Spleen (tissue), 11 donors: Measurements from ENCODE around the gene C2CD2. TPM values are rescaled to one million over a fixed set of nuclear protein-coding genes. Genes with fewer than 3 reads are reported as not detected.
"Not testable (repeated sequence)": the region's sequence is repeated elsewhere in the genome, so short reads cannot be mapped to it uniquely, and the experiment has no call there.

Experiments used
- DNase-seq: peaks from one replicate; pipeline ENCODE4 v3.0.0-alpha.2; 2020
- H3K27ac ChIP-seq, 8 donors: fragments of 200-600 bp; sonication (generic) in 7 of 8; 1 replicate in 4 of 8; 2 replicates in 4 of 8; pipeline versions ENCODE4 v1.5.0 to v1.8.0; 2016 to 2021; ENCODE audit warnings: inconsistent platforms in 4 of 8, mild to moderate bottlenecking in 4 of 8, moderate library complexity in 1 of 8
- H3K27me3 ChIP-seq, 7 donors: fragments of 200-600 bp; sonication (generic) in 6 of 7; replicated peaks in 1 of 7; 1 replicate in 4 of 7; 2 replicates in 3 of 7; pipeline versions ENCODE4 v1.5.0 to v1.8.0; 2016 to 2021; ENCODE audit warnings: inconsistent platforms in 3 of 7, mild to moderate bottlenecking in 1 of 7
- H3K36me3 ChIP-seq, 6 donors: fragments of 200-600 bp; sonication (generic) in 5 of 6; 1 replicate in 4 of 6; 2 replicates in 2 of 6; pipeline versions ENCODE4 v1.5.0 to v1.8.0; 2016 to 2021; ENCODE audit warnings: inconsistent platforms in 2 of 6
- H3K4me1 ChIP-seq, 6 donors: fragments of 200-600 bp; sonication (generic) in 5 of 6; 1 replicate in 3 of 6; 2 replicates in 3 of 6; pipeline versions ENCODE4 v1.5.0 to v1.8.0; 2016 to 2021; ENCODE audit warnings: inconsistent platforms in 3 of 6
- H3K4me3 ChIP-seq, 8 donors: fragments of 200-600 bp; sonication (generic) in 7 of 8; 1 replicate in 4 of 8; 2 replicates in 4 of 8; pipeline versions ENCODE4 v1.5.0 to v1.8.0; 2016 to 2021; ENCODE audit warnings: inconsistent platforms in 4 of 8, mild to moderate bottlenecking in 4 of 8, moderate library complexity in 2 of 8
- H3K9me3 ChIP-seq, 8 donors: fragments of 200-600 bp; sonication (generic) in 7 of 8; 1 replicate in 4 of 8; 2 replicates in 4 of 8; pipeline versions ENCODE4 v1.5.0 to v1.8.0; 2016 to 2021; ENCODE audit warnings: inconsistent platforms in 4 of 8
- CTCF ChIP-seq, 11 experiments: fragments of 200-600 bp in 7 of 11; fragments of 450-650 bp in 4 of 11; sonication (generic) in 4 of 11; IDR thresholded peaks in 8 of 11; conservative IDR thresholded peaks in 3 of 11; 1 replicate in 7 of 11; 2 replicates in 4 of 11; pipeline versions ENCODE4 v1.4.0 to v1.8.0; 2016 to 2021; ENCODE audit warnings: antibody characterized with exemption in 11 of 11, inconsistent platforms in 4 of 11, mild to moderate bottlenecking in 1 of 11
- POLR2A ChIP-seq, 3 donors: fragments of 450-650 bp; IDR thresholded peaks; one replicate each; pipeline ENCODE4 v1.5.1; 2017; ENCODE audit warnings: antibody characterized with exemption in 3 of 3, mild to moderate bottlenecking in 1 of 3
- POLR2AphosphoS5 ChIP-seq, 3 donors: sonication (generic); formaldehyde crosslinking; IDR thresholded peaks; one replicate each; pipeline ENCODE4 v1.5.1; 2017; ENCODE audit warnings: antibody characterized with exemption in 3 of 3
- WGBS, 5 donors: extraction: QIAGEN DNeasy Blood & Tissue Kit in 3 of 5; methylation state at CpG; one replicate each; pipeline versions ENCODE4 v1.1.5 to v1.1.7; 2013 to 2018; 5-methylcytosine and 5-hydroxymethylcytosine counted together
- intact Hi-C: fragments of 100-400 bp; cut with DNase I; formaldehyde crosslinking; loops from one replicate; pipeline ENCODE4 v1.15.0; 2023; ENCODE audit warnings: low total_unique reads
- polyA plus RNA-seq, 3 donors: library from polyadenylated mRNA; stranded (reverse); fragments of 200-250 nt; gene quantifications; one replicate each; pipeline ENCODE4 v1.2.1, GENCODE V29; 2013
- total RNA-seq, 7 donors: library from RNA; depleted of rRNA in 3 of 7; stranded (reverse); fragments of >200 nt in 3 of 7; fragmentation: NEBNext Ultra II Directional in 4 of 7; extraction: Animal tissue kit (Norgen Biotek cat#: 25700) in 4 of 7; gene quantifications; one replicate each; pipeline versions ENCODE4 v1.1.0 to v1.2.1, GENCODE V29; 2016 to 2021
- donor health status: healthy with polysubstance abuse.
- donor health status: DM: no; HTN: no; CAD: no; lungs with moderate emphysema.
- donor health status: DM: no; HTN: no; CAD: no.
- donor health status: Bipolar disorder and iron deficiency.
- donor health status: healthy.
- donor health status: DM: no; HTN: no; CAD: no.
- donor health status: DM: yes; HTN: yes; CAD: no.

The C2CD2 gene
- total and polyA plus RNA-seq, 10 donors: 12.9 to 163 (median 98.9) TPM

GRCh38 chr21:41961753-41962152, 7.9 kb upstream of the C2CD2 start:
- no peak for TF ChIP-seq POLR2A (IDR thresholded peaks at IDR 0.05)
- no peak for TF ChIP-seq CTCF (IDR thresholded peaks at IDR 0.05 in 8 of 11, conservative IDR thresholded peaks at IDR 0.05 in 3 of 11)
- TF ChIP-seq POLR2AphosphoS5 (IDR thresholded peaks at IDR 0.05): no peak
- no peak overlapping the region for H3K27ac ChIP-seq
- peaks cover 0 to 26% (median 0%) of the 10 kb centered on the region in 7 donors for H3K27me3 ChIP-seq
- no peak for DNase-seq
- H3K9me3 ChIP-seq: no peaks in the 10 kb centered on the region
- intact Hi-C loops: no loop called here
- no peaks in the 10 kb centered on the region for H3K36me3 ChIP-seq
- 34 to 49% (median 37%) methylated on average over 8 of the region's 8 CpGs for WGBS, 5 donors
- H3K4me3 ChIP-seq: no peak overlapping the region
- peaks cover 5 to 32% (median 21%) of the 10 kb centered on the region in 6 donors for H3K4me1 ChIP-seq

- TF ChIP-seq CTCF (IDR thresholded peaks at IDR 0.05 in 8 of 11, conservative IDR thresholded peaks at IDR 0.05 in 3 of 11) (no peak), POLR2A (IDR thresholded peaks at IDR 0.05) (no peak), POLR2AphosphoS5 (IDR thresholded peaks at IDR 0.05) (no peak)
- Histone ChIP-seq H3K27me3 (peaks cover 0 to 28% (median 0%) of the 10 kb centered on the region in 7 donors), H3K9me3 (no peaks in the 10 kb centered on the region), H3K27ac (no peak overlapping the region), H3K4me3 (no peak overlapping the region), H3K4me1 (peaks cover 5 to 37% (median 24%) of the 10 kb centered on the region in 6 donors), H3K36me3 (no peaks in the 10 kb centered on the region)
- no peak for DNase-seq
- 62 to 75% (median 67%) methylated on average over 14 of the region's 14 CpGs for WGBS, 5 donors
- intact Hi-C loops: no loop called here
These were observed 7.5 kb upstream of the C2CD2 start for GRCh38 chr21:41961282-41961701.

GRCh38 chr21:41960386-41960785, 6.6 kb upstream of the C2CD2 start:
- Histone ChIP-seq H3K27ac (no peak overlapping the region), H3K4me3 (no peak overlapping the region), H3K27me3 (peaks cover 0 to 28% (median 0%) of the 10 kb centered on the region in 7 donors), H3K9me3 (no peaks in the 10 kb centered on the region), H3K36me3 (no peaks in the 10 kb centered on the region), H3K4me1 (peaks cover 5 to 46% (median 28%) of the 10 kb centered on the region in 6 donors)
- intact Hi-C loops: no loop called here
- WGBS, 5 donors: 91 to 98% (median 94%) methylated on average over 8 of the region's 8 CpGs
- TF ChIP-seq CTCF (IDR thresholded peaks at IDR 0.05 in 8 of 11, conservative IDR thresholded peaks at IDR 0.05 in 3 of 11) (no peak), POLR2AphosphoS5 (IDR thresholded peaks at IDR 0.05) (no peak), POLR2A (IDR thresholded peaks at IDR 0.05) (no peak)
- no peak for DNase-seq

- Histone ChIP-seq H3K27me3 (peaks cover 0 to 28% (median 0%) of the 10 kb centered on the region in 7 donors), H3K4me1 (peaks cover 5 to 53% (median 29%) of the 10 kb centered on the region in 6 donors)
- not testable (repeated sequence) for H3K27ac ChIP-seq, H3K9me3 ChIP-seq, H3K36me3 ChIP-seq, H3K4me3 ChIP-seq
- intact Hi-C loops: loop anchor here (10.0 kb wide), 1 partner anchor 45 kb away; no protein-coding TSS in a partner anchor
- peak; percentile 54 for DNase-seq
- 91 to 96% (median 94%) methylated on average over 11 of the region's 11 CpGs for WGBS, 5 donors
These were observed 5.9 kb upstream of the C2CD2 start for GRCh38 chr21:41959697-41960096.
